ENCODE measurements around the gene TMC2. TPM values are rescaled to one million over a fixed set of nuclear protein-coding genes. Genes with fewer than 3 reads are reported as not detected.
"Not testable (repeated sequence)": the region's sequence is repeated elsewhere in the genome, so short reads cannot be mapped to it uniquely, and the experiment has no call there.

TMC2 gene
- polyA plus RNA-seq, 4 donors: 0.14 to 0.43 (median 0.23) TPM

- DNase-seq (ENCODE audit: low read depth in 4 of 4, low spot score in 2 of 4): no peak
These were observed 11.5 kb upstream of the TMC2 start for GRCh38 chr20:2524709-2525506.

GRCh38 chr20:2526218-2526583 lies 10.2 kb upstream of the TMC2 start:
- DNase-seq (ENCODE audit: low read depth in 4 of 4, low spot score in 2 of 4): not testable (repeated sequence)

- no peak for DNase-seq (ENCODE audit: low read depth in 4 of 4, low spot score in 2 of 4)
These were observed 8.6 kb upstream of the TMC2 start for GRCh38 chr20:2527762-2528161.

GRCh38 chr20:2528671-2529271 lies 7.6 kb upstream of the TMC2 start:
- no peak for DNase-seq (ENCODE audit: low read depth in 4 of 4, low spot score in 2 of 4)

GRCh38 chr20:2533118-2533517 lies 3.3 kb upstream of the TMC2 start:
- no peak for DNase-seq (ENCODE audit: low read depth in 4 of 4, low spot score in 2 of 4)

GRCh38 chr20:2535711-2536559 lies 438 bp upstream of the TMC2 start:
- no peak for DNase-seq (ENCODE audit: low read depth in 4 of 4, low spot score in 2 of 4)

- DNase-seq (ENCODE audit: low read depth in 4 of 4, low spot score in 2 of 4): no peak
These were observed 728 bp downstream of the TMC2 start for GRCh38 chr20:2537101-2537500.

- DNase-seq (ENCODE audit: low read depth in 4 of 4, low spot score in 2 of 4): no peak
These were observed 2.0 kb downstream of the TMC2 start for GRCh38 chr20:2538356-2538755.

GRCh38 chr20:2538931-2539720 lies 2.8 kb downstream of the TMC2 start:
- DNase-seq (ENCODE audit: low read depth in 4 of 4, low spot score in 2 of 4): no peak

- no peak for DNase-seq (ENCODE audit: low read depth in 4 of 4, low spot score in 2 of 4)
These were observed 5.6 kb downstream of the TMC2 start for GRCh38 chr20:2541940-2542339.

GRCh38 chr20:2542361-2542760 lies 6.0 kb downstream of the TMC2 start:
- DNase-seq (ENCODE audit: low read depth in 4 of 4, low spot score in 2 of 4): no peak

- no peak for DNase-seq (ENCODE audit: low read depth in 4 of 4, low spot score in 2 of 4)
These were observed 7.8 kb downstream of the TMC2 start for GRCh38 chr20:2544211-2544610.

GRCh38 chr20:2545594-2545993 lies 9.2 kb downstream of the TMC2 start:
- no peak for DNase-seq (ENCODE audit: low read depth in 4 of 4, low spot score in 2 of 4)

- DNase-seq (ENCODE audit: low read depth in 4 of 4, low spot score in 2 of 4): no peak
These were observed 21.7 kb downstream of the TMC2 start for GRCh38 chr20:2557873-2558580.

- no peak for DNase-seq (ENCODE audit: low read depth in 4 of 4, low spot score in 2 of 4)
These were observed 22.4 kb downstream of the TMC2 start for GRCh38 chr20:2558581-2559278.

GRCh38 chr20:2559279-2559626 lies 22.9 kb downstream of the TMC2 start:
- no peak for DNase-seq (ENCODE audit: low read depth in 4 of 4, low spot score in 2 of 4)

GRCh38 chr20:2559651-2560050 lies 23.3 kb downstream of the TMC2 start:
- no peak for DNase-seq (ENCODE audit: low read depth in 4 of 4, low spot score in 2 of 4)

- DNase-seq (ENCODE audit: low read depth in 4 of 4, low spot score in 2 of 4): no peak
These were observed 26.7 kb downstream of the TMC2 start for GRCh38 chr20:2563116-2563515.

- no peak for DNase-seq (ENCODE audit: low read depth in 4 of 4, low spot score in 2 of 4)
These were observed 28.0 kb downstream of the TMC2 start for GRCh38 chr20:2564406-2564805.

GRCh38 chr20:2575682-2576081 lies 39.3 kb downstream of the TMC2 start:
- DNase-seq (ENCODE audit: low read depth in 4 of 4, low spot score in 2 of 4): no peak

All from left renal cortex interstitium (tissue), 4 donors.